Stimulated activated naive CD8-positive, alpha-beta T cell treated with anti-CD3 and anti-CD28 coated beads, Interleukin-15, amount 100 ng/mL, for 72 hours (primary cell): ENCODE measurements around the gene EPM2AIP1.
A peak's percentile ranks its signal among the peaks of the same experiment; 100 is the strongest.
"Not testable (repeated sequence)": the region's sequence is repeated elsewhere in the genome, so short reads cannot be mapped to it uniquely, and the experiment has no call there.

Experiments
- ATAC-seq: fragments of 150-1000 bp; cut with Tn5 transposase; 2 replicates; pipeline ENCODE4 v1.10.0; 2021; ENCODE audit warnings: mild to moderate bottlenecking, moderate library complexity
- DNase-seq, 2 donors: peaks; one replicate each; pipeline ENCODE4 v3.0.0; 2021 to 2022
- H3K27ac Mint-ChIP-seq, 2 donors: one replicate each; pipeline ENCODE4 v1.8.0; 2022; ENCODE audit warnings: mild to moderate bottlenecking in 2 of 2, mixed read lengths in 2 of 2, moderate library complexity in 2 of 2
- H3K27me3 Mint-ChIP-seq: one replicate; pipeline ENCODE4 v1.8.0; 2022; ENCODE audit warnings: mixed read lengths
- H3K4me1 Mint-ChIP-seq: one replicate; pipeline ENCODE4 v1.8.0; 2022; ENCODE audit warnings: mild to moderate bottlenecking, mixed read lengths
- H3K4me3 Mint-ChIP-seq, 2 donors: one replicate each; pipeline ENCODE4 v1.8.0; 2022; ENCODE audit warnings: mild to moderate bottlenecking in 2 of 2, mixed read lengths in 2 of 2, moderate library complexity in 1 of 2
- H3K9me3 Mint-ChIP-seq, 2 donors: one replicate each; pipeline ENCODE4 v1.8.0; 2022; ENCODE audit warnings: mixed read lengths in 2 of 2

The EPM2AIP1 gene

GRCh38 chr3:36992806-36993325, at the start of gene EPM2AIP1:
Gene EPM2AIP1, minus strand, starts transcription at chr3:36993131. Its CDS starts 54 bp downstream, at chr3:36993077.
- DNase-seq (peak in 1 of 2 donors; percentile 98), ATAC-seq (peak; percentile 92)
- no peak within 1 kb of the TSS for H3K4me3 Mint-ChIP-seq
- no peaks in the 10 kb centered on the region for H3K9me3 Mint-ChIP-seq
- H3K27ac Mint-ChIP-seq = no peak within 1 kb of the TSS
- peaks cover 37% of the 10 kb centered on the region for H3K4me1 Mint-ChIP-seq
- no peaks in the 10 kb centered on the region for H3K27me3 Mint-ChIP-seq

- H3K27me3 Mint-ChIP-seq, ATAC-seq: not testable (repeated sequence)
Measured at GRCh38 chr3:37042712-37043111, 49.8 kb upstream of the EPM2AIP1 start.

GRCh38 chr3:37041546-37042195, 48.7 kb upstream of the EPM2AIP1 start:
- ATAC-seq (no peak), DNase-seq (no peak)
- H3K9me3 Mint-ChIP-seq = peaks cover 0 to 3% of the 10 kb centered on the region in 2 donors
- no peak overlapping the region for H3K27ac Mint-ChIP-seq
- H3K4me3 Mint-ChIP-seq = no peak overlapping the region
- no peaks in the 10 kb centered on the region for H3K4me1 Mint-ChIP-seq
- H3K27me3 Mint-ChIP-seq = no peaks in the 10 kb centered on the region

More at GRCh38 chr3:37042712-37043111, 49.8 kb upstream of the EPM2AIP1 start:
- H3K4me1 Mint-ChIP-seq, DNase-seq, H3K9me3 Mint-ChIP-seq, H3K4me3 Mint-ChIP-seq, H3K27ac Mint-ChIP-seq: not testable (repeated sequence)

- H3K27ac Mint-ChIP-seq = peak overlapping the region; percentile 65 to 79
- H3K4me1 Mint-ChIP-seq = no peaks in the 10 kb centered on the region
- no peaks in the 10 kb centered on the region for H3K27me3 Mint-ChIP-seq
- DNase-seq (no peak), ATAC-seq (no peak)
- no peak overlapping the region for H3K4me3 Mint-ChIP-seq
- H3K9me3 Mint-ChIP-seq = peaks cover 0 to 4% of the 10 kb centered on the region in 2 donors
Measured at GRCh38 chr3:37040231-37040630, 47.3 kb upstream of the EPM2AIP1 start.

- H3K27ac Mint-ChIP-seq = peak overlapping the region; percentile 42 to 74
Measured at GRCh38 chr3:37039161-37039846, 46.4 kb upstream of the EPM2AIP1 start.

GRCh38 chr3:37037352-37037751, 44.4 kb upstream of the EPM2AIP1 start:
- Mint-ChIP-seq H3K27me3 (no peaks in the 10 kb centered on the region), H3K4me1 (no peaks in the 10 kb centered on the region), H3K27ac (no peak overlapping the region), H3K4me3 (no peak overlapping the region), H3K9me3 (peaks cover 0 to 4% of the 10 kb centered on the region in 2 donors)
- DNase-seq (no peak), ATAC-seq (no peak)

More at GRCh38 chr3:37039161-37039846, 46.4 kb upstream of the EPM2AIP1 start:
- DNase-seq (no peak), ATAC-seq (no peak)
- Mint-ChIP-seq H3K27me3 (no peaks in the 10 kb centered on the region), H3K4me3 (no peak overlapping the region), H3K4me1 (no peaks in the 10 kb centered on the region), H3K9me3 (peaks cover 0 to 4% of the 10 kb centered on the region in 2 donors)

GRCh38 chr3:37032961-37033360, 40.0 kb upstream of the EPM2AIP1 start:
- ATAC-seq (no peak), DNase-seq (no peak)
- Mint-ChIP-seq H3K4me3 (no peak overlapping the region), H3K27me3 (no peaks in the 10 kb centered on the region), H3K27ac (no peak overlapping the region), H3K4me1 (no peaks in the 10 kb centered on the region), H3K9me3 (peaks cover 0 to 4% of the 10 kb centered on the region in 2 donors)

- H3K27ac Mint-ChIP-seq = no peak overlapping the region
- H3K4me1 Mint-ChIP-seq = no peaks in the 10 kb centered on the region
- DNase-seq (no peak), ATAC-seq (no peak)
- no peaks in the 10 kb centered on the region for H3K27me3 Mint-ChIP-seq
- H3K4me3 Mint-ChIP-seq = no peak overlapping the region
- H3K9me3 Mint-ChIP-seq = no peaks in the 10 kb centered on the region
Measured at GRCh38 chr3:37031096-37031682, 38.3 kb upstream of the EPM2AIP1 start.

- Mint-ChIP-seq H3K27me3 (no peaks in the 10 kb centered on the region), H3K27ac (peak overlapping the region in 1 of 2 donors; percentile 59), H3K4me3 (no peak overlapping the region), H3K4me1 (no peaks in the 10 kb centered on the region), H3K9me3 (no peaks in the 10 kb centered on the region)
- no peak for DNase-seq
- ATAC-seq = no peak
Measured at GRCh38 chr3:37030588-37030987, 37.7 kb upstream of the EPM2AIP1 start.

GRCh38 chr3:37029516-37030163, 36.7 kb upstream of the EPM2AIP1 start:
- peaks cover 5% of the 10 kb centered on the region for H3K4me1 Mint-ChIP-seq
- no peaks in the 10 kb centered on the region for H3K9me3 Mint-ChIP-seq

GRCh38 chr3:37029111-37029510, 36.2 kb upstream of the EPM2AIP1 start:
- ATAC-seq (no peak), DNase-seq (no peak)
- peaks cover 9% of the 10 kb centered on the region for H3K4me1 Mint-ChIP-seq
- H3K27ac Mint-ChIP-seq = no peak overlapping the region
- H3K9me3 Mint-ChIP-seq = no peaks in the 10 kb centered on the region
- H3K4me3 Mint-ChIP-seq = no peak overlapping the region
- no peaks in the 10 kb centered on the region for H3K27me3 Mint-ChIP-seq

More at GRCh38 chr3:37029516-37030163, 36.7 kb upstream of the EPM2AIP1 start:
- Mint-ChIP-seq H3K27ac (peak overlapping the region in 1 of 2 donors; percentile 42), H3K27me3 (no peaks in the 10 kb centered on the region), H3K4me3 (no peak overlapping the region)
- ATAC-seq = no peak
- no peak for DNase-seq

- no peak overlapping the region for H3K27ac Mint-ChIP-seq
- no peak for DNase-seq
- H3K9me3 Mint-ChIP-seq = no peaks in the 10 kb centered on the region
Measured at GRCh38 chr3:37028329-37028728, 35.4 kb upstream of the EPM2AIP1 start.

GRCh38 chr3:37026851-37027250, 33.9 kb upstream of the EPM2AIP1 start:
- H3K4me3 Mint-ChIP-seq = no peak overlapping the region
- peaks cover 9% of the 10 kb centered on the region for H3K4me1 Mint-ChIP-seq
- no peak overlapping the region for H3K27ac Mint-ChIP-seq
- H3K9me3 Mint-ChIP-seq = no peaks in the 10 kb centered on the region
- DNase-seq (no peak), ATAC-seq (no peak)
- H3K27me3 Mint-ChIP-seq = no peaks in the 10 kb centered on the region

More at GRCh38 chr3:37028329-37028728, 35.4 kb upstream of the EPM2AIP1 start:
- Mint-ChIP-seq H3K4me3 (no peak overlapping the region), H3K4me1 (peaks cover 9% of the 10 kb centered on the region), H3K27me3 (no peaks in the 10 kb centered on the region)
- ATAC-seq = no peak

GRCh38 chr3:37025561-37026335, 32.8 kb upstream of the EPM2AIP1 start:
- DNase-seq = no peak
- ATAC-seq = no peak
- Mint-ChIP-seq H3K27ac (peak overlapping the region in 1 of 2 donors; percentile 7), H3K4me1 (peaks cover 9% of the 10 kb centered on the region), H3K9me3 (no peaks in the 10 kb centered on the region), H3K27me3 (no peaks in the 10 kb centered on the region), H3K4me3 (no peak overlapping the region)
